Erythroblast (primary cell): Measurements from ENCODE around the gene CYTIP.

Experiments used
- DNase-seq, 2 experiments: peaks; one replicate each; lab custom pipeline; 2025; lab: John Stamatoyannopoulos, UW
- GATA1 ChIP-seq: IDR thresholded peaks from 2 replicates; pipeline ENCODE4 v1.6.1; 2011; ENCODE audit warnings: low read depth, mild to moderate bottlenecking, control low read depth, low read length, moderate library complexity
- POLR2A ChIP-seq: IDR thresholded peaks from 2 replicates; pipeline ENCODE4 v1.6.1; 2011; ENCODE audit warnings: mild to moderate bottlenecking, low read length

Gene CYTIP

GRCh38 chr2:157443795-157444640, at the start of gene CYTIP:
TSS of gene CYTIP (minus strand) at chr2:157444089. CDS start at chr2:157444020, 69 bp downstream.
- DNase-seq: peak in 1 of 2 experiments; percentile 14
- TF ChIP-seq GATA1: no peak
- TF ChIP-seq POLR2A: no peak

- peak; percentile 52 to 72 for DNase-seq
- TF ChIP-seq POLR2A (no peak), GATA1 (no peak)
Observed at GRCh38 chr2:157492189-157492773, 48.4 kb upstream of the CYTIP start.

GRCh38 chr2:157489983-157490382, 46.1 kb upstream of the CYTIP start:
- TF ChIP-seq GATA1 (no peak), POLR2A (no peak)
- DNase-seq: no peak

- no peak for DNase-seq
- TF ChIP-seq GATA1 (no peak), POLR2A (no peak)
Observed at GRCh38 chr2:157488877-157489276, 45.0 kb upstream of the CYTIP start.

- TF ChIP-seq GATA1 (no peak), POLR2A (no peak)
- DNase-seq: no peak
Observed at GRCh38 chr2:157487747-157488146, 43.9 kb upstream of the CYTIP start.

- TF ChIP-seq POLR2A (no peak), GATA1 (no peak)
- no peak for DNase-seq
Observed at GRCh38 chr2:157487271-157487610, 43.4 kb upstream of the CYTIP start.

- TF ChIP-seq POLR2A (no peak), GATA1 (no peak)
- no peak for DNase-seq
Observed at GRCh38 chr2:157486596-157487270, 42.8 kb upstream of the CYTIP start.

- peak in 1 of 2 experiments; percentile 2 for DNase-seq
- no peak for TF ChIP-seq POLR2A
- TF ChIP-seq GATA1: no peak
Observed at GRCh38 chr2:157480182-157480961, 36.5 kb upstream of the CYTIP start.

- no peak for DNase-seq
- TF ChIP-seq GATA1 (no peak), POLR2A (no peak)
Observed at GRCh38 chr2:157479081-157480027, 35.5 kb upstream of the CYTIP start.

GRCh38 chr2:157477919-157478318, 34.0 kb upstream of the CYTIP start:
- TF ChIP-seq GATA1 (no peak), POLR2A (no peak)
- DNase-seq: no peak

- no peak for DNase-seq
- TF ChIP-seq POLR2A (no peak), GATA1 (no peak)
Observed at GRCh38 chr2:157476953-157477709, 33.2 kb upstream of the CYTIP start.
